ENCODE data around the gene PCDH9.

DNA sequence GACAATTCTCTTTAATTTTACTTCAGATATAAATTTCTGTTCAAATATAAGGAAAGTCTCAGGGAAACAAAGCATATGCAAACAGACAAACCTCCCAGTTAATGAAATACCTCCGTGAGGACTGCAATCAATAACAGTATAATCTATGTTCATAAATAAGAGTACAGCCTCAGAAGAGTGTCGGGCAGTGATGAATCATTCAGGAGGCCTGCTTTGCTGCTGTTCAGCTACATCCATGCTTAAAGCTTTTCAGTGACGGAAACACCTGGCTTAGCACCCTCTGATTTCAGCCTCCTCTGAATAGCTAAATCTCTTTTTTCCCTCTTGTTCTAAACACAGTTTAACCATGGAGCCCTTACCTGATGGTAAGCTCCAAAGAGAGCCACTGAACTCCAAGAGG is 69.0 kb downstream of the PCDH9 start:
- TF ChIP-seq, protein P1, sequence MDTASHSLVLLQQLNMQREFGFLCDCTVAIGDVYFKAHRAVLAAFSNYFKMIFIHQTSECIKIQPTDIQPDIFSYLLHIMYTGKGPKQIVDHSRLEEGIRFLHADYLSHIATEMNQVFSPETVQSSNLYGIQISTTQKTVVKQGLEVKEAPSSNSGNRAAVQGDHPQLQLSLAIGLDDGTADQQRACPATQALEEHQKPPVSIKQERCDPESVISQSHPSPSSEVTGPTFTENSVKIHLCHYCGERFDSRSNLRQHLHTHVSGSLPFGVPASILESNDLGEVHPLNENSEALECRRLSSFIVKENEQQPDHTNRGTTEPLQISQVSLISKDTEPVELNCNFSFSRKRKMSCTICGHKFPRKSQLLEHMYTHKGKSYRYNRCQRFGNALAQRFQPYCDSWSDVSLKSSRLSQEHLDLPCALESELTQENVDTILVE (CRISPR knock-in tag; IDR thresholded peaks at IDR 0.05) = no peak
- TF ChIP-seq, protein P2, sequence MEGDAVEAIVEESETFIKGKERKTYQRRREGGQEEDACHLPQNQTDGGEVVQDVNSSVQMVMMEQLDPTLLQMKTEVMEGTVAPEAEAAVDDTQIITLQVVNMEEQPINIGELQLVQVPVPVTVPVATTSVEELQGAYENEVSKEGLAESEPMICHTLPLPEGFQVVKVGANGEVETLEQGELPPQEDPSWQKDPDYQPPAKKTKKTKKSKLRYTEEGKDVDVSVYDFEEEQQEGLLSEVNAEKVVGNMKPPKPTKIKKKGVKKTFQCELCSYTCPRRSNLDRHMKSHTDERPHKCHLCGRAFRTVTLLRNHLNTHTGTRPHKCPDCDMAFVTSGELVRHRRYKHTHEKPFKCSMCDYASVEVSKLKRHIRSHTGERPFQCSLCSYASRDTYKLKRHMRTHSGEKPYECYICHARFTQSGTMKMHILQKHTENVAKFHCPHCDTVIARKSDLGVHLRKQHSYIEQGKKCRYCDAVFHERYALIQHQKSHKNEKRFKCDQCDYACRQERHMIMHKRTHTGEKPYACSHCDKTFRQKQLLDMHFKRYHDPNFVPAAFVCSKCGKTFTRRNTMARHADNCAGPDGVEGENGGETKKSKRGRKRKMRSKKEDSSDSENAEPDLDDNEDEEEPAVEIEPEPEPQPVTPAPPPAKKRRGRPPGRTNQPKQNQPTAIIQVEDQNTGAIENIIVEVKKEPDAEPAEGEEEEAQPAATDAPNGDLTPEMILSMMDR (CRISPR knock-in tag; IDR thresholded peaks at IDR 0.05) = no peak
- TF ChIP-seq CHCHD3 (CRISPR knock-in tag; IDR thresholded peaks at IDR 0.05) (no peak), POLR2A (IDR thresholded peaks at IDR 0.05; ENCODE audit: insufficient read depth in 1 of 2, low read depth in 2 of 2, low read length in 2 of 2) (no peak), EP300 (IDR thresholded peaks at IDR 0.05; ENCODE audit: low read depth in 2 of 2, low read length in 2 of 2) (no peak), EP300 (CRISPR knock-in tag; IDR thresholded peaks at IDR 0.05; ENCODE audit: borderline replicate concordance) (no peak), SOX6 (IDR thresholded peaks at IDR 0.05) (no peak), SOX6 (CRISPR knock-in tag; IDR thresholded peaks at IDR 0.05) (no peak), ZNF160 (CRISPR knock-in tag; IDR thresholded peaks at IDR 0.05) (no peak), CREM (IDR thresholded peaks at IDR 0.05) (no peak), CREM (CRISPR knock-in tag; IDR thresholded peaks at IDR 0.05) (no peak), YY1 (IDR thresholded peaks at IDR 0.05; ENCODE audit: insufficient read depth, insufficient replicate concordance, low read depth, low read length) (no peak), ZNF251 (CRISPR knock-in tag; IDR thresholded peaks at IDR 0.05) (no peak)
